Inferior parietal cortex (tissue), 1 donor: ENCODE results near the gene GPSM1.

Experiments
- DNase-seq: peaks from one replicate; pipeline ENCODE4 v3.0.0-alpha.2; 2016; ENCODE audit errors: extremely low spot score

The GPSM1 gene

GRCh38 chr9:136304456-136304855 is 22.9 kb upstream of the GPSM1 start:
- no peak for DNase-seq

DNA sequence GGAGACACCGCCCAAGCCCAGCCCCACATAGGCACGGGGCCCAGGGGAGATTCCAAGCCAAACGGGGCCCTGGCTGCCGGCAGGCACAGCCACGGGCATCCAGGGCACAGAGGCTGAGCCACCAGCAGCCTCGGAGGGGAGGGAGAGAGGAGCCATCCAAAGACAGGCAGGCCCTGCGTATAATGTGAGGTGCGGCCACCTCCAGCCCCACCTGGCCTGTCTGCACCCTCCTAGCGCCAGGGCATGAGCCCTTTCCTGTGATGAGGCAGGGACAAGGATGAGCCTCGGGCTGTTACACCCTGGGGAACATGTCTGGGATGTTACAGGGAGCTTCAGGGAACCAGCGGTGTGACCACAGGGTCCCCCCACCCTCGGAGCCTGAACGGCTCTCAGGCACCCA is 22.4 kb upstream of the GPSM1 start:
- no peak for DNase-seq

GRCh38 chr9:136305804-136306203 is 21.5 kb upstream of the GPSM1 start:
- DNase-seq, result no peak

GRCh38 chr9:136306211-136307208 is 20.8 kb upstream of the GPSM1 start:
- DNase-seq, result no peak

DNA sequence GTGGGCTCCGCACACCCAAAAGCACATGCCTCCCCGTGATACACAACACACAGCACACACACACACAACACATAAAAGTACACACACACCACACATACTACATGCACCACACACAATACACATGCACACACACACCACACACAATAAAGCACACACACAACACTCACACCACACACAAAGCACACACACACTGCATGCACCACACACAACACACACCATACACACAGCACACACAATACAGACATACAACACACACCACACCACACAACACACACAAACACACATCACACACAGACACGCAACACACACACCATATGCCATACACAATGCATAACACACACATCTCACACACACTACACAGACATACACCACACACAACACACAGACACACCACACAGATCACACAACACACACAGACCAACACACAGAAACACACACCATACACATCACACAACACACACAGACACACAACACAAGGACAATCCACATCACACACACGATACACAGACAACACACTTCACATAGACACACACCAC is 20.1 kb upstream of the GPSM1 start:
- DNase-seq, result no peak

DNA sequence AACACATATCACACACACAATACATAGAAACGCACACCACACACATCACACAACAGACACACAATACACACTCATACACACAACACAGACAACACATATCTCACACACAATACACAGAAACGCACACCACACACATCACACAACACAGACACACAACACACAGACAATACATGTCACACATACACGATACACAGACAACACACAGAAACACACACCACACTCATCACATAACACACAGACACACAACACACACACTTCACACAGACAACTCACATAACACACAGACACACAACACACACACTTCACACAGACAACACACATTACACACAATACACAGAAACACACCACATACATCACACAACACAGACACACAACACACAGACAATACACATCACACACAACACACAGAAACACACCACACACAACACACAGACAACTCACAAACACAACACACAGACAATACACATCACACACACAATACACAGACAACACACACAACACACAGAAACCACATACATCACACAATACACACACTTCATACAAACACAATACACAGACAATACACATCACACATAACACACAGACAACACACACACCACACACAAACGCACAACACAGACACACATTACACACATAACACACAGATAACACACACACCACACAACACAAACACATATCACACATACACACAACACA is 19.2 kb upstream of the GPSM1 start:
- no peak for DNase-seq

DNA sequence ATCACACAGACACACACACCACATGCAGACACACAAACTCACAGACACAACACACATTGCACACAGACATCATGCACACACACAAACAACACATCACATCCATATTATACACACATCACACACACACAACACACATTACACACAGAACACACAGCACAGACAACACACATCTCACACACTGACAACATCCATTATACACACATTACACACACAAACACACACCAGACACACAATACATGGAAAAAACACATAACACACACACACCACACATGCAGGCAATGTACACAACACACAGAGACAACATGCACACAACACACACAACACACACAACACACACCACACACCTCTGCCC is 18.7 kb upstream of the GPSM1 start:
- DNase-seq, result no peak

DNA sequence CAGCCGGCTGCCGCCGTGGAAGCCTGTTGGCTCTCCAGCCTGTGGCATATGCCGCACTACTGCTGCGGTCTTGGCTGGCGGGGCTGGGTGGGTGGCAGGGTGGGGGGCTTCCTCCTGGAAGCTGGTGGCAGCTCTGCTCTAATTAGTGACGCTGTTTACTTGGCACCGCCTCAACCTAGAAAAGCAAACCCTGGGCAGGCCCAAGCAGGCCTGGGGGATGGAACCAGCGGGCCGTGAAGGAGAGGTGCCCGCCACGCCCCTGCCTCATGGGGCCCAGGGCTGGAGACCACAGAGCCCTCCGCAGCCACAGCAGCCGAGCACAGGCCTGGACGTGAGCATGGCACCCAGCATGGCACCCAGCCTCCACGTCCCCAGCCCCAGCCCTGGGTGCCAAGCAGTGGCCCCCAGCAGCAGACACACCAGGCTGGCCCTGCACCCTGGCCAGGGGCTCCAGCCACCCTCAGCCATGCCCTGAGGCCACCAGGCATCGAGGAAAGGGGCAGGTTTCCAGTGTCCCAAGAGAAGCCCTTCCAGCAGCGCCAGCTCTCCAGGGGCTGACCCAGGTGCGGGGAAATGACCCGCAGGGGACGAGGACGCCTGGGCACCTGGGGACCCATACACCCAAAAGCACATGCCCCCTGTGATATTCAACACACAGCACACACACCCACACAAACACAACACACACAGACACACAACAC is 18.1 kb upstream of the GPSM1 start:
- DNase-seq, result no peak

- no peak for DNase-seq
Measured at GRCh38 chr9:136309806-136310220, 17.5 kb upstream of the GPSM1 start.

DNA sequence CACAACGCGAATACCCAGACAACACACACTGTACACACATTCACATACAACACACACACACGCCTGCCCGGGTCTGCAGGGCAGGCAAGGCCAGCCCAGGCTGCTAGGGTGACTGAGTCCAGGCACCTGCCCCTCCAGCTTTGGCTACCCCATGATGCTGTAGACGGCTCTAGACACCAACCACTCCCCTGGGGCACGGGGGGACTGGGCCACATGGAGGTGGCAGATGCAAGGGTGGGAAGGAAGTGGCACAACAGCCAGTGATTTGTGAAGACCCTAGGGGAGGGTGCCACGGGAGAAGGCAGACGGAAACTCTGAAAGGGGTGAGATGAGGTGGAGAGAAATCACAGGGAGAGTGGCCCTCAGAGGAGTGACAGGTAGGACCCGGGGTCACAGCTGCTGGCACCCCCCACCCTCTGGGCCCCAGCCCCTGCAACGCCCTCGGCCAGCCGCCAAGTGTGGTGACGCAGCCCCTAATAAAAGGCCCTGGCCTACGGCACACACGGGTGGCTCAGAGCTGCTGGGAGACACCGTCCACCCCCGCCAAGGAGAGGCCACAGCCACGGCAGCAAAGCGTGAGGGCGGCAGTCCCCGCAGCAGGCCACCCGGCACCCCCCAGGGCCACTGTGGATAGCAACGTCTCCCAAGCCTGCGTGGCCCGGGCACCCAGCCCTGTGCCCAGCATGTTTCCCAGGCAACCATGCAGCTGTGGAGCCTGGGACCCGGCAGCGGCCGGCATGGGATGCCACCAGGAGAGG is 16.9 kb upstream of the GPSM1 start:
- DNase-seq, result no peak

- DNase-seq, result no peak
Measured at GRCh38 chr9:136311051-136312008, 16.0 kb upstream of the GPSM1 start.

DNA sequence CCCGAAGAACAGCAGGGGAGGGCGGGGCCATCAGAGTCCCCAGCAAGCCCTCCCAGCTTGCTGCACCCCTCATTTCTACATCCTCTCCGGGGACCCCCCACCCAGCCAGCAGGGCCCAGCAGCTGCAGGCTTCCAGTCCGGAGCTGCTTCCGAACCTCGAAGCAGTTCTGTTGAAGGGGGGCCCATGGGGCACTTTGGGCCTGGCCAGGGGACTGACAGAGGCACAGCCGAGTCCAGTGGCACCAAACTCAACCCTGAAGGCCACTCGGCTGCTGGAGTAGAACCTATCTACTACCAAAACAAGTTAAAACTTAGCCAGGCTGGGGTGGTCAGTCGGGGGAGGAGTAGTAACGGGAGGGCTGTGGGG is 15.3 kb upstream of the GPSM1 start:
- DNase-seq, result no peak

DNA sequence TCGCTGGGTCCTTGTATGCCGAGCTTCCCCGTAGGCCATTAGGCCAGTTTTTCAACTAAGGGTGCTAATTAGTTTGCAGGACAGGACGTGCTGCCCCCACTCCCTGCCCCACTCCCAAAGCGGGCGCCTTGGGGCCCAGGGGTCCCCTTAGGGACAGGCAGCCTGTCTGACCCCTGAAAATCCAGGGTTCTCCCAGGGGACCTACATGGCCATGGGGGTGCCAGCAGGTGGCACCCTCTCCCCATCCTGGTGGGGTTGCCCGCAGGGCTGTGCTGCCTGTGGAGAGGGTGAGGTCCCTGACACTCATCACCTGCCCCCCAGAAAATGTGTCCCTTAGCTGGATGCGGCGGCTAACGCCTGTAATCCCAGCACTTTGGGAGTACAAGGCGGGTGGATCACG is 14.9 kb upstream of the GPSM1 start:
- peak; percentile 24 for DNase-seq

- no peak for DNase-seq
Measured at GRCh38 chr9:136313111-136314055, 14.0 kb upstream of the GPSM1 start.

DNA sequence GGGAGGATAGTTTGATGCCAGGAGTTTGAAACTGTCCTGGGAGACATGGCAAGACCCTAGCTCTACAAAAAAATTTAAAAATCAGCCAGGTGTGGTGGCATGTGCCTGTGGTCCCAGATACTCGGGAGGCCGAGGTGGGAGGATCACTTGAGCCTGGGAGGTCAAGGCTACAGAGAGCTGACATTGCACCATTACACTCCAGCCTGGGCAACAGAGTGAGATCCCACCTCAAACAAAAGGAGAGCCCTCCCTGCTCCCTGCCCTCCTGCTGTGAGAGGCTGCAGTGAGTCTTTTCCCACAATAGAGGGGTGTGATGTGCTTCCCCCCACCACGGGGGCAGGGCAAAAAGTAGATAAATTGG is 13.3 kb upstream of the GPSM1 start:
- DNase-seq, result no peak

GRCh38 chr9:136314944-136315343 is 12.4 kb upstream of the GPSM1 start:
- no peak for DNase-seq

- DNase-seq, result no peak
Measured at GRCh38 chr9:136316271-136316751, 11.0 kb upstream of the GPSM1 start.

- no peak for DNase-seq
Measured at GRCh38 chr9:136316896-136317676, 10.3 kb upstream of the GPSM1 start.
